Stimulated activated CD4-positive, alpha-beta T cell treated with anti-CD3 and anti-CD28 coated beads, Interleukin-1b, Interleukin-23, amount 100 ng/mL, for 4 hours (primary cell): Measurements from ENCODE around the gene OSBPL8.

Source experiments
- DNase-seq, 2 donors: peaks; one replicate each; pipeline ENCODE4 v3.0.0-alpha.2; 2020; ENCODE audit warnings: low read depth in 2 of 2

Gene OSBPL8

DNA sequence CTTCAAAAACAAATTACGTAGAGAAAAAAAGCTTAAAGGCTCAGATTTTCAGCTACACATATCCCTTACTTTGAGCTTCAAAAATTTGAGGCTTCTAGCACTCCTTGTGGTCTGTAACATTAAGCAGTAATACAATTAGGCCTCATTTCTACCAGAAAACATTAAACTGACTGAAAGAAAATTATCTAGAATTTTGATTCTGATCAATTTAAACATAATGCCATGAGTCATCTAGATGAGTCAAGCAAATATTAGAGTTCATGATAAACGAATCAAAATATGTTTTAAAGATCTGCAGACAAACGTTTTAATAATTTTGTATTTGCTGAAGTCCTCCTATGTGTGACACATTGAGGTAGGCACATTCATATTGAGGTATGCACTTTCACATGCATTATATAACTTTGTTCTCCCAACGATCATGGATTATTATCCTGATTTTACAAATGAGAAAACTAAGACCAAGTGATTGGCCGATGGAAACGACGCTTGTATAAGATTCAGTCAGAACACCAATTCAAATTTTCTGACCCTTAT, 4.3 kb downstream of the OSBPL8 start:
- no peak for DNase-seq

GRCh38 chr12:76554405-76555230, 5.0 kb downstream of the OSBPL8 start:
- DNase-seq: no peak

DNA sequence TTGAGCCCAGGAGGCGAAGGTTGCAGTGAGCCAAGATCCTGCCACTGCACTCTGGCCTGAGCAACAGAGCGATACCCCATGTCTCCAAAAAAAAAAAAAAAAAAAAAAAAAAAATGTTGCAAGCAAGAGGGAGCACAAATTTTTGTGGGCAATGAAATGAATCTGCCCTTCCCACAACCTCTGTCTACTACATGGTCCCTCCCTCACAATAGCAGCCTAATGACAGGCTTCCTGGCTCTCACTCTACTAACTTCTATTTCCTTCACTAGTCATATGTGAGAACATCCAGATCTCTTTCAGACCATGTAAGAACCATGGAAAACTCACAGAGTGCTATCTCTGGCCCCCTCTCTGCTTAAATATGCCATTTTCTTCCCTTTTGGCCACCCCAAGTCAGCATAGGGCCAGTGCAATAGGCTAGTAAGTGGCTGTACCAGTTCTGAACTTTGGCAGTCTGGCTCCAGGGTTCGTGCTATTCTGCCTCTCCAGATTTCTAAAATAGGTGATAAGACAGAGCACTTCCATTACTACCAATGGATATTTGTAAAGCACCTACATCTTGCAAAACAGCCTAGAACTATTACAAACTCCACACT, 7.1 kb downstream of the OSBPL8 start:
- DNase-seq: no peak

DNA sequence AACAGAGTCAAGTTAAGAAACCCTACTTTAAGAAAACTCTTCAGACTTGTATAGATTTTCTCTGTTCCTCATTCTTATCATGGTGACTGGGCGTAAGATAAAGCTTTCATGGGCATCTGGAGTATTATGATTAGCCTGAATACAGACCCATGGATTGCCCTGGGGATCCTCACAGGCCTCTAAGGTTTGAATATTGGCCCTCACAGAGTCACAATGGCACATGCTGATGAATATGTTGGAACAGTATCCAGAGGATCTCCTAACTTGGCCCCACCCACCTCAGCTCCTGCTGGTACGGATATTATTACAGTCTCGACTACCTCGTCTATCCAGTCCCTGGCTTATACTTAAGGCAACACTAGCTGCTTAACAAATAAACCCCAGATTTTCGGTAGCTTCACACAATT, 8.1 kb downstream of the OSBPL8 start:
- DNase-seq: no peak

GRCh38 chr12:76549131-76549530, 10.4 kb downstream of the OSBPL8 start:
- no peak for DNase-seq

DNA sequence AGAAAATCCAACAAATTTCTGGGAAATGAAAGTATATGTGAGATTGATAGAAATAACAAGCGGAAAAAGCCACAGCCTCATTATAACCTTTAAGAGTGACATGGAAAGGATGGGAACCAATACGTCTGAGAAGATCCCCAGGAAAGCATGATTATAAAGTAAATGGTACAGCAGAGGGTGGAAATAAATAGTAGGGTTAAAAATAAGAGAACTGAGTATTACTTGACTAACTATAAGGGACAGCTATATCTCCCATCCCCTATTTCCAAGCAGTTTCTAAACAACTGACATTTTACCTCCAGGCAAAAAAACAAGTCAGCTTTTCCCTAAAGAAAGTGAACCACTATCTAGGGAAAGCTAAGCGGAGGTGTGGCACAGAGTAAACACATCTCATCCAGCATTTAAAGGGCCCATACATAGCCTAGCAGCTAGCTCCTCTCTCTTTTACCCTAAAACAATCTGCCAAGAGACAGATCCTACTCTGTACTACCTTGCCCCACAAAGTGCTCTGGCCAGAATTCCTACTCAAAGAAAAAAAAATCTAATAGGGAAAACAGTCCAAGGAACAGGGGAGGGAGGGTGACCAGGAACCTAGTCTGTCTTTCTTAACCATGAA, 11.2 kb downstream of the OSBPL8 start:
- no peak for DNase-seq

DNA sequence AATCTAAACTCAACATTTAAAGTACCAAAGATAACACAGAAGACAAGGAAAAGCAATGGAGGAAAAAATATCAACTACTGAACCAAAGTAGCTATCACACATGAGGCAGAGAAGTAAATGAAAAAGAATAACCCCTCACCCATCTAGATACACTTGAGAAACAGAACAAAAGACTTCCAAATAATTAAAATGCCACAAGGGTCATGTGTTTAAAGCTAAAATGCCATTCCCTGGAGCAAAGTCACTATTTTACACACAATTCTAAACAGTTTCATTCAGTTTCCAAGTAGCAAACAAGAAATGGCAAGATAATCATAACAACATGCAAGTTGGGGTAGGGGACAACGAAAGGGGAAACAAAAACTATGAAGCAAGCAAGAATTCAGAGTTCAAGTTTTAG, 12.0 kb downstream of the OSBPL8 start:
- no peak for DNase-seq

- DNase-seq: no peak
Observed at GRCh38 chr12:76546889-76547288, 12.7 kb downstream of the OSBPL8 start.

DNA sequence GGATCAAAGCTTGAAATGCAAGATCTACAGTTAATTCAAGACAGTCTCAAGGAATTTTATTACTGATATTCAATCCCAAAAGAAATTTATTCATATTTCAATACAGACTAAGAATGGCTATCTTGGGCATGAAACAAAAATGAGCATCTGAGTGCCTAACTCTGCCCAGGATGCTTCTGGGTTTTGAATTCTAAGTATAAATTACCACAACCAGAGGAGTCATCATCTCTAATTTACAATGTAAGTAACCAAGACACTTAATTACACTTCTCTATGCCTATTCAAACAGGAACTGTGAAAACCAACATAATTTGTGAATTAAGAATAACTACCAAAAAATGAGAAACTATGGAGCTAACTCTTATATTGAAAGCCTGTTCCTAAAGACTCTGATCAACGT, 14.1 kb downstream of the OSBPL8 start:
- no peak for DNase-seq

GRCh38 chr12:76544601-76545261, 14.8 kb downstream of the OSBPL8 start:
- no peak for DNase-seq

DNA sequence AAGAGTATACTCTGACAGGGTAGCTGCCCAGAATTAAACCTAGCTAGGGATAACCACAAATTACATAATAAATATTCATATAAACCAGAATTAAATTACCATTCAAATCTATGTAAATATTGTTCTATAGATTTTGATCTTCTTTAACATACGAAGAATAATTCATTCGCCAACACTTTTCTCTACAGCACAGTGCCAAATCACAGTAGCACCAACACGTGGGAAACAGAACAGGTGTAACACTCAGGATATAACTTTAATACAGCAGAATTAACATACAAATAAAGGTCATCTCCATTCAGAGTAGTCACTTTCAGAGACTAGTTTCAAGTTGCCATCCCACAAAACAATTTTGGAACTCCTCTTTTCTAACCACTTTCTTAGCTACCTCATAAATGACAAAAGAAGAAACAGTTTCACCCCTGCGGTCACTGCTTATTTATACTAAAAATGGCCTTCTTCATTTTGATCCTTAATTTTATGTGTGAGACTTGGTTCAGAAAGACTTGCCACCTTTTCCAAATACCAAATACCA, 15.7 kb downstream of the OSBPL8 start:
- DNase-seq: no peak

DNA sequence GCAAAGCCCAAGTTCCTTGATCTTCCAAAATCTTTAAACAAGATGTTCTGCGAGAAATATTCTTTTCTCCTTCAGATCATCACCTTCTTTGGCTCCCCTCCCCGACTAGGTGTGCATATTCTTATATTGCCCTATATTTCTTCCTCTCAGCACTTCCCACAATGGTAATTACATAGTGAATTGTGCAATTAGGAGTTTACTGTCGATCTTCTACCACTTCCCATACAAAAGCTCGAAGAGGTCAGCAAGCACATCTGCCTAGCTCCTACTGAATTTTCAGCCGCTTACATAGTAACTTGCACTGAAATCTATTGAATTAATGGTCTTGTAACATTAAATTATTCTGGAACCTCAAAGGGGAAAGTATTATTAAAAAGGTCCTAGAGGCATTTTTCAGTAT, 16.7 kb downstream of the OSBPL8 start:
- DNase-seq: no peak

DNA sequence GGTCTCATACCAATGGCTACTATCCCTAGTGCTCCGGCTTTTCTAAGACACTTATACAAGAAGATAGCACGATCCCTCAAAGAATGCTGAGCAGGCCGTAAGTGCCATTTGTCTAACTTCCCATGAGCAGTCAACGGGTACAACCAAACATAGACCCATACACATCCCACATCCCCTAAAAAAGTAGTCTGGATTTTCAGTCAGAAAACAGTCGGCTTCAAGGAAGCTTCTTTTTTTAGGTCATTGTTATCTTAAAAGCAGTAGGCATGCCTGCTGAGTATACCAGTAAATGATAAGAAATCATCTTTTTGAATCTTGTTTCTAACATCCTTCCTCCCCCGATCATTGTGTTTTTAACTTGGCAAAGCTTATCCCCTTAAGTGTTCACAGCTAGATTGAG, 19.8 kb downstream of the OSBPL8 start:
- no peak for DNase-seq

DNA sequence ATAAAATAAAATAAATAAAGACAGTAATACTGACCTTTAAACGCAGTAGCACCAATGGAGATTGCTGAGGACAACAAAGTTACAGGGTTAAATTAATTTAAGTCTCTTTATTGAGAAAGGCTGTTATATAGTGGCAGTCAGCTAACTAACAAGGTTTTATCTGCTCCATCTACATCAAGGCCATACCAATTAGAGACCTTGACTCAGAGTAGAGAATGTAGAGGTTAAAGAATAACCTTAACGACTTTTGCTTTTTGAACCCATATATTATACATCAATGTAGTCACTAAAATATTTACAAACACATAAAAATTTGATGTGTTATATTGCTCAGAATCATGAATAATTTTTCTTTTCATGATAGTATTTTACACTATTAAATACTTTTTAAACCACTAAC, 21.6 kb downstream of the OSBPL8 start:
- DNase-seq: no peak

DNA sequence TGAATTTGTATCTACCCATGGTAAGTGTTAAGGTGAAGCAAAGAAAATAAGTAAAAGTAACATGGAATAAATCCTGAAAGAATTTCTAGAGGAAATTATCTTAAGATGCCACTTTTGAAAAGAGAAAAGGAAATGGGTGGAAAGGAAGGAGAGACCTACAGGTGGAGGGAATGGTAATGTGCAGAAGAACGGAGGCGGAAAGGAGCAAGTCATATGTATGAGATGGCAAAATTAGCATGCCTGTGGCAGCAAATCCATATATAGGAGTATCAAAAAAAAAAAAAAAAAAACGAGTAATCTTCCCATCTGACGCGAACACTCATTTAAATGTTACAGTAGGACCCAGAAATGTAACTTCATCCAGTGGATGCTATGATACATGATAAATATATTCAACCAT, 23.0 kb downstream of the OSBPL8 start:
- DNase-seq: no peak

- DNase-seq: no peak
Observed at GRCh38 chr12:76535170-76535569, 24.4 kb downstream of the OSBPL8 start.

DNA sequence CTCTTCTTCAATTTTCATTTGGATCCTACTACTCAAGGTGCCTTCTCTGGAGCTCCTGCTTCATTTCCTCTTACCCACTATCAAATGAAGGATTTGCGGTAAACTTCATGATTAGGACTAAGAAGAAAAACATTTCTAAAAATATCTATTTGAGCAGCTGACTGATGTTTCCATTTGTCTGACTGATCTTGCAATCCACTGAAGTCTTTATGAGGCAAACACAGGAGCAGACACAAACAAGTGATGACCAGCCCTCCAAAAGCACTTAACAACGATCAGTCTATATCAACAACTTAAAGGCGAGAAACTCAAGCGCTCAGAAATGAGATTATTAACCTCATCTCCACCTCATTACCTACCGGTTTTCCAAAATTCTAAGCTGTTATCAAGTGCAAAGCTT, 26.2 kb downstream of the OSBPL8 start:
- no peak for DNase-seq

DNA sequence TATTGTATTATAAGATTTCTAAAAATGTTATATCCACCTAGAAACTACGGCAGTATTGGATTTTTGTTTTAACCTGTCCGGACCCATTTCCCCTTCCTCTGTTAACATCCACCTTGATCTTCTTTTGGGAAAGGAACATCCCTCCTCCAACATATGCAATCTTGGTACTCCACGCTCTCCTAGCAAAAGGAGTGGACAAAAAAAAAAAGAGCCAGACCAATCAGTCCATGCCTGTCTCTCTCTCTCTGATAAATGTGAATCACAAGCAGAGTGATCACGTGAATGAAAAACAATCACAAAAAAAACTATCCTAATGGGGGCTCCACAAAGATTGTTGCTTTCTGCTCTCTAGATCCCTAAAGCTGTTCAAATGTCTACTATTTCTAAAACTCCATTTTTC, 27.1 kb downstream of the OSBPL8 start:
- no peak for DNase-seq

- no peak for DNase-seq
Observed at GRCh38 chr12:76531056-76531455, 28.5 kb downstream of the OSBPL8 start.

GRCh38 chr12:76530516-76530915, 29.1 kb downstream of the OSBPL8 start:
- no peak for DNase-seq

DNA sequence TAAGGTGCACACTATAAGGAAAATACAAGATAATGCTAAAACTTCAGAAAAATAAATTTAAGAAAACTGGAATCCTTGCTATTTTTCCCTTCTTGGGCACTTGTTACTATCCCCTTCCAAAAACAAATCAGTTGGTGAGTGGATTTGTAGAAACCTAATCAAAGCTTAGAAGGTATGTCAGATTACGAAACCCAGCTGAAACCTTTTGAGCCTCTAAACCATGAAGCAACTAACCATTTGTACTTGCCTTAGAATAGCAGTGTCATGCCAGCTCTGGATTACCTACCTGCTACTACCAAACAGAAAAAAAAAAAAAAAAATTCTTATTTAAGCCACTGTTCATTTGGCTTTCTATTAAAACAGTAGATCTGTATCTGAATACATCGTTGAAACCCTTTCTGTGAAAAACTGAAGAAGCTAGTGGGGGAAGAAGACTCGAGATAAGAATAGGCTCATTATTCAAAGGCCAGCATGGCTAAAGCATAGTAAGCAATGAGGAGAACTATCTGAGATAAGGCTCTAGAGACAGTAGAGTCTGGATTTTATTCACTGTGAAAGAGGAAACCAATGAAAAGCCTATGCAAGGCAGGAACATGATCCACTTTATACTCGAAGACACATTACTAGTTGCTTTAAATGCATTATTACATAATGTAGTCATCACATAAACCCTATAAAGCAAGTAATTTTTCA, 30.2 kb downstream of the OSBPL8 start:
- DNase-seq: no peak

- no peak for DNase-seq
Observed at GRCh38 chr12:76523408-76523807, 36.2 kb downstream of the OSBPL8 start.
